Loucy (cell line): ENCODE results near the gene GRID1.

Experiments
- H2AFZ ChIP-seq: fragments of 200-600 bp; sonication (generic); 2 replicates; pipeline ENCODE4 v1.6.0; 2016; ENCODE audit warnings: antibody characterized with exemption, mild to moderate bottlenecking, low read length, moderate library complexity
- H3F3A ChIP-seq: fragments of 200-600 bp; 2 replicates; pipeline ENCODE4 v1.6.0; 2016; ENCODE audit warnings: antibody characterized with exemption, low read depth, mild to moderate bottlenecking
- H3K27me3 ChIP-seq: fragments of 200-600 bp; sonication (generic); 2 replicates; pipeline ENCODE4 v1.6.1; 2014; ENCODE audit warnings: low read length, mild to moderate bottlenecking; ENCODE audit not compliant: insufficient read depth, poor library complexity, severe bottlenecking
- H3K36me3 ChIP-seq: fragments of 200-600 bp; sonication (generic); 2 replicates; pipeline ENCODE4 v1.6.1; 2016; ENCODE audit warnings: low read length; ENCODE audit not compliant: insufficient read depth
- H3K4me1 ChIP-seq: fragments of 200-600 bp; sonication (generic); 2 replicates; pipeline ENCODE4 v1.5.1; 2014; ENCODE audit warnings: low read length, mild to moderate bottlenecking; ENCODE audit not compliant: insufficient read depth, poor library complexity, severe bottlenecking
- H3K4me2 ChIP-seq: fragments of 200-600 bp; sonication (generic); 2 replicates; pipeline ENCODE4 v1.6.0; 2014; ENCODE audit warnings: antibody characterized with exemption, low read length, low read depth, mild to moderate bottlenecking; ENCODE audit not compliant: poor library complexity, severe bottlenecking
- H3K4me3 ChIP-seq: fragments of 200-600 bp; sonication (generic); 2 replicates; pipeline ENCODE4 v1.5.1; 2014; ENCODE audit warnings: low read length, mild to moderate bottlenecking, mixed read lengths; ENCODE audit not compliant: poor library complexity, severe bottlenecking
- H3K79me2 ChIP-seq: fragments of 200-600 bp; sonication (generic); 2 replicates; pipeline ENCODE4 v1.6.1; 2014; ENCODE audit warnings: low read length; ENCODE audit not compliant: insufficient read depth
- H3K9ac ChIP-seq: fragments of 200-600 bp; sonication (generic); 2 replicates; pipeline ENCODE4 v1.6.0; 2014; ENCODE audit warnings: mild to moderate bottlenecking, low read depth, low read length, moderate library complexity; ENCODE audit not compliant: poor library complexity, severe bottlenecking
- H3K9me2 ChIP-seq: fragments of 200-600 bp; sonication (generic); replicated peaks from 2 replicates; pipeline ENCODE4 v1.6.1; 2016; ENCODE audit warnings: low read depth, low read length, mixed read lengths
- H3K9me3 ChIP-seq: fragments of 200-600 bp; sonication (generic); 2 replicates; pipeline ENCODE4 v1.6.1; 2014; ENCODE audit warnings: mild to moderate bottlenecking, antibody characterized with exemption, low read length, low read depth; ENCODE audit not compliant: insufficient read depth
- H4K20me1 ChIP-seq: fragments of 200-600 bp; sonication (generic); 2 replicates; pipeline ENCODE4 v1.6.0; 2014; ENCODE audit warnings: antibody characterized with exemption, low read length, mild to moderate bottlenecking; ENCODE audit not compliant: insufficient read depth, poor library complexity, severe bottlenecking
- EZH2phosphoT487 ChIP-seq: fragments of 200-600 bp; IDR thresholded peaks from 2 replicates; pipeline ENCODE4 v1.6.1; 2018; ENCODE audit warnings: antibody characterized with exemption, mild to moderate bottlenecking, moderate library complexity, borderline replicate concordance
- TF ChIP-seq, protein P1 (sequence below): fragments of 200-600 bp; sonication (generic); conservative IDR thresholded peaks from 2 replicates; pipeline ENCODE4 v1.5.1; 2014; ENCODE audit warnings: mild to moderate bottlenecking, antibody characterized with exemption, low read length

The GRID1 gene

DNA sequence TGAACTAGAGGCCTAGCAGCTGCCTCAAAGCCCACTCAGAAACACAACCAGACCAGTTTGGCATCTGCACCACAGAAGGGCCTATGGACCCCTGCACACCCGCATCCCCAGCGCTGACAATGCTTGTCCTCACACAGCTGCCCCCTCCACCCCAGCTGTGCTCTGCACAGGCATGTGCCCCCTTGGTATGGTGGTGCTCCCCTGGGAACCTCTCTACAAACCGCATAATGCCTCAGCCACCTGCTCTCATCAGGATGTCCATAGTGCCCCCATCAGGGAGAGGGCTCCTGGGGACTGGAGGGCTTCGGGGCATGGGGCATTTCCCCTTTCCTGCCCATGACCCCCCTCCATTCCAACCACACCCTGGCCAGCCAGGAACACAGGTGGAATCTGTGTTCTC is 347.5 kb downstream of the GRID1 start:
- Histone ChIP-seq H3F3A (no peaks in the 10 kb centered on the region), H3K4me3 (no peak overlapping the region), H3K4me2 (peak overlapping the region; percentile 60), H3K27me3 (no peaks in the 10 kb centered on the region), H3K9ac (peak overlapping the region; percentile 57), H3K36me3 (no peaks in the 10 kb centered on the region), H3K9me3 (no peaks in the 10 kb centered on the region), H3K9me2 (no peaks in the 10 kb centered on the region), H2AFZ (no peak overlapping the region), H3K4me1 (peaks cover 55% of the 10 kb centered on the region), H3K79me2 (no peaks in the 10 kb centered on the region), H4K20me1 (no peaks in the 10 kb centered on the region)
- TF ChIP-seq, protein P1, sequence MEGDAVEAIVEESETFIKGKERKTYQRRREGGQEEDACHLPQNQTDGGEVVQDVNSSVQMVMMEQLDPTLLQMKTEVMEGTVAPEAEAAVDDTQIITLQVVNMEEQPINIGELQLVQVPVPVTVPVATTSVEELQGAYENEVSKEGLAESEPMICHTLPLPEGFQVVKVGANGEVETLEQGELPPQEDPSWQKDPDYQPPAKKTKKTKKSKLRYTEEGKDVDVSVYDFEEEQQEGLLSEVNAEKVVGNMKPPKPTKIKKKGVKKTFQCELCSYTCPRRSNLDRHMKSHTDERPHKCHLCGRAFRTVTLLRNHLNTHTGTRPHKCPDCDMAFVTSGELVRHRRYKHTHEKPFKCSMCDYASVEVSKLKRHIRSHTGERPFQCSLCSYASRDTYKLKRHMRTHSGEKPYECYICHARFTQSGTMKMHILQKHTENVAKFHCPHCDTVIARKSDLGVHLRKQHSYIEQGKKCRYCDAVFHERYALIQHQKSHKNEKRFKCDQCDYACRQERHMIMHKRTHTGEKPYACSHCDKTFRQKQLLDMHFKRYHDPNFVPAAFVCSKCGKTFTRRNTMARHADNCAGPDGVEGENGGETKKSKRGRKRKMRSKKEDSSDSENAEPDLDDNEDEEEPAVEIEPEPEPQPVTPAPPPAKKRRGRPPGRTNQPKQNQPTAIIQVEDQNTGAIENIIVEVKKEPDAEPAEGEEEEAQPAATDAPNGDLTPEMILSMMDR: no peak
- TF ChIP-seq EZH2phosphoT487: no peak

DNA sequence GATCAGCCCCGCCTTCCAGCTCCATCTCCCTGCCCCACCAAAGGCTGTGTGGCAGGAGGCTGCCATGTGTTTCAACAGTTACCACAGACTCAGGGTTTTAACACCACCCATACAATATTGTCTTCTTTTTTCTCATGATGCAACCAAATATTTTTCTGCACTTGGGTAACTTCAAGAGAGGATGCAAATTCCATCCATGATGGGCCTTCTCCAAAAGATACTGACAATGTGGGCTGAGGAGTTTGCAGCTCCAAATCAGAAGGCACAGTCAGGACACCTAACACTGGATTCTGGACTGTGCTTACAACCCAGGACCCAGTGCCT is 347.9 kb downstream of the GRID1 start:
- H3F3A ChIP-seq: no peaks in the 10 kb centered on the region
- no peaks in the 10 kb centered on the region for H3K9me2 ChIP-seq
- no peaks in the 10 kb centered on the region for H3K27me3 ChIP-seq
- no peaks in the 10 kb centered on the region for H3K79me2 ChIP-seq
- no peak overlapping the region for H2AFZ ChIP-seq
- H3K4me1 ChIP-seq: peaks cover 55% of the 10 kb centered on the region
- H3K36me3 ChIP-seq: no peaks in the 10 kb centered on the region
- H3K9me3 ChIP-seq: no peaks in the 10 kb centered on the region
- TF ChIP-seq EZH2phosphoT487: no peak
- TF ChIP-seq, protein P1: no peak
- H3K4me3 ChIP-seq: no peak overlapping the region
- H3K4me2 ChIP-seq: peak overlapping the region; percentile 60
- peak overlapping the region; percentile 57 for H3K9ac ChIP-seq
- H4K20me1 ChIP-seq: no peaks in the 10 kb centered on the region

DNA sequence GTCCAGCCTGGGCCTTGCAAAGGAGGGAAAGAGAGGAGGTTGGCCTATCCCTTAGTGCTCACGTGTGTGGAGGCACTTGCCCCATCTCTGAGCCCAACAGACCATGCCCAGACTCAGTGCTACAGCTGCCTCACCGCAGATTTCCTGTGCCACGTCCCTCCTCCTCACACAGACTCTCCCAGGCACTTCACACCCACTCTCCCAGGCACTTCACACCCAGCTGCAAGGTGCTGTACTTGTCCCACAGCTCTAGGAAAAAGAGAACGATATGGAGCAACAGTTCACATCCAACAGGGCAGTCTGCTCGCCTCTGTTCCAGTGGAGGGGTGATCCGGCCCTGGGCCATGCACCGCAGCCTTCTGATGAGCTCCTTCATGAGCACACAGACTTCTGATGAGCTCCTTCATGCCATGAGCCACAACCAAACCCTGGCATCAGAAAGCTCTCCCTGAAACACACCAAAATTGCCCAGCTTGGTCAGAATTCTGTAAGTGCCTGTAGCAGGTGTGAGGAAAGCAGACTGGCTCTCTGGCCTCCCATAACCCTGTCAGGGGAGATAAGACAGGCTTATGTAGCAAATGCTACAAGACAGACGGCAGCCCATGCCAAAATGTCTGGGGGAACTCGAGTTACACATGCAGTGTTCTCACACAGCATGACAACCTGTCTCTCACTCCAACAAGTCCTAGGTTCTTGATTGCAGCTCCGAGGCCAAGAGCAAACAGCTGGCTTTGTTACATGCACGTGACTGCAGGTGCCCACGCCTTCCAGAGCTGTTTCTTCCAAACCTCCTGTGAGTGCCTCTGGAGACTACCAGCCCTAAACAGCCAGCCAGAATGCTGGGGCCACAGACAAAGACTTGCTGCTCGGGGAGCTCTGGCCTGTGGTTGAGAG is 348.5 kb downstream of the GRID1 start:
- Histone ChIP-seq H3K27me3 (no peaks in the 10 kb centered on the region), H3K79me2 (no peaks in the 10 kb centered on the region), H3K9ac (peak overlapping the region; percentile 57), H2AFZ (0 out of 2 replicates have a peak overlapping the region, but pooled peaks have one; percentile 29), H3K4me2 (peak overlapping the region; percentile 60), H3K9me3 (no peaks in the 10 kb centered on the region), H3F3A (no peaks in the 10 kb centered on the region), H3K4me3 (peak overlapping the region; percentile 27), H4K20me1 (no peaks in the 10 kb centered on the region), H3K36me3 (no peaks in the 10 kb centered on the region), H3K4me1 (peaks cover 55% of the 10 kb centered on the region), H3K9me2 (no peaks in the 10 kb centered on the region)
- TF ChIP-seq EZH2phosphoT487: no peak
- TF ChIP-seq, protein P1: no peak
